Transverse colon (tissue), 4 donors: ENCODE measurements around the gene SDK1. TPM values are rescaled to one million over a fixed set of nuclear protein-coding genes. Genes with fewer than 3 reads are reported as not detected.

Experiments
- DNase-seq: peaks from one replicate; pipeline ENCODE4 v3.0.0-alpha.2; 2019
- H3K27ac ChIP-seq, 4 donors: fragments of 200-600 bp; sonication (generic); 2 replicates each; pipeline ENCODE4 v1.5.1; 2016 to 2018; ENCODE audit warnings: inconsistent platforms in 4 of 4
- H3K27me3 ChIP-seq: fragments of 200-600 bp; sonication (generic); 2 replicates; pipeline ENCODE4 v1.5.1; 2017; ENCODE audit warnings: inconsistent platforms
- H3K36me3 ChIP-seq, 4 donors: fragments of 200-600 bp; sonication (generic); 2 replicates each; pipeline ENCODE4 v1.5.1; 2017 to 2019; ENCODE audit warnings: inconsistent platforms in 4 of 4
- H3K4me1 ChIP-seq, 4 donors: fragments of 200-600 bp; sonication (generic); 2 replicates each; pipeline ENCODE4 v1.5.1; 2017 to 2020; ENCODE audit warnings: inconsistent platforms in 4 of 4
- H3K4me3 ChIP-seq, 4 donors: fragments of 200-600 bp; sonication (generic); 1 replicate in 1 of 4; 2 replicates in 3 of 4; pipeline versions ENCODE4 v1.5.1 to v1.6.1; 2017 to 2019; ENCODE audit warnings: inconsistent platforms in 4 of 4
- H3K9me3 ChIP-seq, 2 donors: fragments of 200-600 bp; sonication (generic); 2 replicates each; pipeline ENCODE4 v1.5.1; 2017 to 2019; ENCODE audit warnings: inconsistent platforms in 2 of 2
- CTCF ChIP-seq, 5 experiments: fragments of 200-600 bp in 3 of 5; fragments of 450-650 bp in 2 of 5; sonication (generic) in 3 of 5; IDR thresholded peaks; 1 replicate in 2 of 5; 2 replicates in 3 of 5; pipeline ENCODE4 v1.5.1; 2016 to 2017; ENCODE audit warnings: antibody characterized with exemption in 5 of 5, inconsistent platforms in 3 of 5, mild to moderate bottlenecking in 2 of 5, moderate library complexity in 1 of 5
- EP300 ChIP-seq: sonication (generic); formaldehyde crosslinking; IDR thresholded peaks from one replicate; pipeline ENCODE4 v1.6.1; 2017; ENCODE audit warnings: antibody characterized with exemption, low read depth
- POLR2A ChIP-seq: fragments of 450-650 bp; IDR thresholded peaks from one replicate; pipeline ENCODE4 v1.6.1; 2016; ENCODE audit warnings: antibody characterized with exemption, mild to moderate bottlenecking, moderate library complexity
- POLR2AphosphoS5 ChIP-seq, 3 donors: sonication (generic); formaldehyde crosslinking; IDR thresholded peaks; one replicate each; pipeline ENCODE4 v1.6.1; 2016; ENCODE audit warnings: antibody characterized with exemption in 3 of 3
- WGBS, 2 donors: methylation state at CpG; one replicate each; pipeline ENCODE4 v1.1.5; 2018; ENCODE audit warnings: low coverage in 1 of 2; 5-methylcytosine and 5-hydroxymethylcytosine counted together
- in situ Hi-C, 4 donors: fragments of 200-750 bp; cut with MboI; loops; one replicate each; pipeline versions ENCODE4 v1.15.0 to v1.15.1; 2017; ENCODE audit warnings: low sequenced_read_pairs in 3 of 4, low pct_ligation_motif_present in 1 of 4, low pct_unique_long_range_greater_than_20kb in 1 of 4
- intact Hi-C: fragments of 100-400 bp; cut with DNase I; formaldehyde crosslinking; loops from one replicate; pipeline ENCODE4 v1.15.1; 2023; ENCODE audit warnings: low total_unique reads
- total RNA-seq, 4 donors: library from RNA; depleted of rRNA; stranded (reverse); fragments of >200 nt; gene quantifications; one replicate each; pipeline ENCODE4 v1.1.0, GENCODE V29; 2016

The SDK1 gene
- total RNA-seq, 4 donors from 2014 or later, result 4.0 to 8.6 (median 5.4) TPM

- H3K9me3 ChIP-seq, result no peaks in the 10 kb centered on the region
- no peaks in the 10 kb centered on the region for H3K36me3 ChIP-seq
- H3K4me3 ChIP-seq, result no peak overlapping the region
- intact Hi-C loops, result no loop called here
- no peak overlapping the region for H3K27ac ChIP-seq
- H3K4me1 ChIP-seq, result no peaks in the 10 kb centered on the region
- in situ Hi-C loops, result no loop called here
- no peak for DNase-seq
- H3K27me3 ChIP-seq, result no peaks in the 10 kb centered on the region
- 67 to 69% methylated on average over 4 to 7 of the region's 7 CpGs for whole genome bisulfite sequencing, 2 donors
- no peak for TF ChIP-seq EP300
Measured at GRCh38 chr7:3995187-3995586, 694.1 kb downstream of the SDK1 start.

DNA sequence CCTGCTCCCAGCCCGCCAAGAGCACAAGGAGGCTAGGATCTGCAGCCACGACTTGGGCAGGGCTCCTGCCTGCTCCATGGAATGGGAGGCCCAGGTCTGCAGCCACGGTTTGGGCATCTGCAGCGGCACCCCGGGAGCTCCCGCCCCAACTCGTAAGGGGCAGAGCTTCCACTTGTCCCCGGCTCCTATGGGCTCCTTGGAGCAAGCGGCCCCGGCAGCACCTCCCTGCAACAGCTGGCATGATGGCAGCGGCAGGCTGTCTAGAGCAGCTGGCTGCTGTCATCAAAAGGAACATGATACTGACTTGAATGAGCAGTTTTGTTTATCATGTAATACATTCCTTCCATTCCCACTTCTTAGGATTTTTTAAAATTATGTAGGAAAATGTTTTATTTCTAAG is 697.0 kb downstream of the SDK1 start:
- Histone ChIP-seq H3K4me3 (no peak overlapping the region), H3K27ac (no peak overlapping the region), H3K9me3 (no peaks in the 10 kb centered on the region), H3K36me3 (no peaks in the 10 kb centered on the region), H3K27me3 (no peaks in the 10 kb centered on the region), H3K4me1 (no peaks in the 10 kb centered on the region)
- WGBS, 2 donors, result 81% methylated on average over 11 of the region's 11 CpGs; no CpG with 5 or more reads in 1 of the 2 donors
- in situ Hi-C loops (no loop called here), intact Hi-C loops (no loop called here)
- DNase-seq, result no peak
- no peak for TF ChIP-seq POLR2AphosphoS5 (IDR thresholded peaks at IDR 0.05)
- TF ChIP-seq POLR2A, result no peak
- no peak for TF ChIP-seq CTCF (IDR thresholded peaks at IDR 0.05)
- no peak for TF ChIP-seq EP300

DNA sequence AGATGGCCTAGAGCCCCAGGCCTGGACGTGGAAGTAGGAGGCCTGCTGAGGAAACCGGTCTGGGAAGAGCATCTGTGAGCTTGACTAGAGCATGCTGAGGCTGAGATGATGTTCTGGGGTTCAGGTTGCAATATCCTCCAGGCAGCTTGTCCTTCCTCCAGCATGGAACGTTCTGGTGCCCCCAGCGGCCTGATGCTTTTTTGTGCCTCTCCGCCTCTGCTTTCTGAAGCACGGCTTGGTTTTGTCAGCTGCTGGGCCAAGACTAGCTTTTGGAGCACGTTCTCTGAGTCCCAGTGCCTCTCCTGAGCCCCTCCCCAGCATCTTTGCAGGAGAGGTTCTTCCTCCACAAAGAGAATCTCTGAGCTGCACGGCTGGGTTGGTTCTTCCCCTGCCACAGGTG is 699.1 kb downstream of the SDK1 start:
- DNase-seq, result no peak
- H3K27me3 ChIP-seq, result no peaks in the 10 kb centered on the region
- in situ Hi-C loops, result no loop called here
- H3K9me3 ChIP-seq, result no peaks in the 10 kb centered on the region
- TF ChIP-seq CTCF (IDR thresholded peaks at IDR 0.05) (no peak), EP300 (no peak), POLR2A (no peak), POLR2AphosphoS5 (IDR thresholded peaks at IDR 0.05) (no peak)
- H3K4me3 ChIP-seq, result no peak overlapping the region
- H3K4me1 ChIP-seq, result no peaks in the 10 kb centered on the region
- intact Hi-C loops, result no loop called here
- WGBS, 2 donors, result 75% methylated on average over 8 of the region's 8 CpGs; no CpG with 5 or more reads in 1 of the 2 donors
- H3K36me3 ChIP-seq, result no peaks in the 10 kb centered on the region
- no peak overlapping the region for H3K27ac ChIP-seq

GRCh38 chr7:4000934-4001333 is 699.9 kb downstream of the SDK1 start:
- 72% methylated on average over 8 of the region's 8 CpGs; no CpG with 5 or more reads in 1 of the 2 donors for WGBS, 2 donors
- intact Hi-C loops (no loop called here), in situ Hi-C loops (no loop called here)
- Histone ChIP-seq H3K4me3 (no peak overlapping the region), H3K27ac (no peak overlapping the region), H3K4me1 (no peaks in the 10 kb centered on the region), H3K36me3 (no peaks in the 10 kb centered on the region), H3K9me3 (no peaks in the 10 kb centered on the region), H3K27me3 (no peaks in the 10 kb centered on the region)
- no peak for TF ChIP-seq CTCF (IDR thresholded peaks at IDR 0.05)
- TF ChIP-seq POLR2AphosphoS5 (IDR thresholded peaks at IDR 0.05), result no peak
- no peak for TF ChIP-seq EP300
- no peak for DNase-seq

DNA sequence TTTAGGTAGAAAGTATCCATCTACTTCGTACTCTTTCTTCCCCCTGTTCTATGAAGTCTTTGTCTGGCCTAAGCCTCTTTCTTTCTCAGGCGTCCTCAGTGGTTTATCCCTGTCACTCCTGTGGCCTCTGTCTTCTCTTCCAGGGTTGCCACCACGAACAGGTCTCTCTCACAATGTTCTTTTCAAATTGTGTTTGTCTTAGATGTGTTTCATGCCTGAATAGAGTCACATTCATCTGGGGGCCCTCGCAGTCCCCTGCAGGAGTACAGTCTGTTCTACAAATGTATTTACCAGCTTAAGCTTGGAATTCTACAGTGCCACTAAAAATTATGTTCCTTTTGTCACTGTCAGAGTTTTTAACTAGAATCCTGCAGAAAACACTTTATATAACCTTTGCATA is 700.7 kb downstream of the SDK1 start:
- H3K4me1 ChIP-seq, result no peaks in the 10 kb centered on the region
- H3K27ac ChIP-seq, result no peak overlapping the region
- intact Hi-C loops, result no loop called here

More for the DNA sequence above, 700.7 kb downstream of the SDK1 start:
- no peak for DNase-seq
- in situ Hi-C loops, result no loop called here
- H3K27me3 ChIP-seq, result no peaks in the 10 kb centered on the region
- no peak for TF ChIP-seq EP300
- no peak for TF ChIP-seq POLR2A
- no peak for TF ChIP-seq POLR2AphosphoS5 (IDR thresholded peaks at IDR 0.05)
- no peak for TF ChIP-seq CTCF (IDR thresholded peaks at IDR 0.05)
- H3K4me3 ChIP-seq, result no peak overlapping the region
- no peaks in the 10 kb centered on the region for H3K36me3 ChIP-seq
- WGBS, 2 donors, result 74 to 79% methylated on average over 3 to 4 of the region's 4 CpGs
- H3K9me3 ChIP-seq, result no peaks in the 10 kb centered on the region
